Measurements from ENCODE around the gene SLC39A1.

SLC39A1 gene

DNA sequence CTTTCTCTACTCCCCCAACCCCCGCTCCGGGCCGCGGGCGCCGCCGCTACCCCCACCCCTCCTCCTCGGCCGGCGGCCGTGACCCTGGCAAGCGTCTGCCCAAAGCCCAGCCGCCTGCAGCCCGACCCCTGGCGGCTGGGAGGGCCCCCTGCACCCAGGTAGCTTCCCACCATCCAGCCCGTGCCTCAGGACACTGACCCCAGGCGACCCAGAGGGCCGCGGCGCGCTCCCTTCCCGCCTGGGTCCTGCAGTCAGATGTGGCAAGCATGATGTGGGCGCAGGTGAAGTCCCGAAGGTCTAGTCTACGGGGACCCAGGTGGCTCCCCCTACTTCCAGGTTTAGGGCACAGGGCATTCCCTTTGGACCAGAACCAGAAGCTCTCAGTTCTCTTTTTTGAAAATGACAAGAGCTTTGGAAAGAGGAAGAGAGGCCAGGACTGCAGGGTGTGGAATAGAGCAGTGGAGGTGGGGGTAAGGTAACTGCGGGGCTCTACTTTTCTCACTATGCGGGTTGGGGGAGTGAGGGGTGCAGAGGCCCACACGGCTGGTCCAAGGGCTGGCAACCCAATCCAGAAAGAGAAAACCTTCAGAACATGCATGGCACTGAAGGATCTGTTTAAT, 16.6 kb downstream of the SLC39A1 start, which contains the start of gene DENND4B:
Gene DENND4B, minus strand, starts transcription at position 97 of the 620 bp plus-strand sequence. CDS start 2,344 bp downstream, outside the sequence.
- peak; percentile 86 for DNase-seq

DNA sequence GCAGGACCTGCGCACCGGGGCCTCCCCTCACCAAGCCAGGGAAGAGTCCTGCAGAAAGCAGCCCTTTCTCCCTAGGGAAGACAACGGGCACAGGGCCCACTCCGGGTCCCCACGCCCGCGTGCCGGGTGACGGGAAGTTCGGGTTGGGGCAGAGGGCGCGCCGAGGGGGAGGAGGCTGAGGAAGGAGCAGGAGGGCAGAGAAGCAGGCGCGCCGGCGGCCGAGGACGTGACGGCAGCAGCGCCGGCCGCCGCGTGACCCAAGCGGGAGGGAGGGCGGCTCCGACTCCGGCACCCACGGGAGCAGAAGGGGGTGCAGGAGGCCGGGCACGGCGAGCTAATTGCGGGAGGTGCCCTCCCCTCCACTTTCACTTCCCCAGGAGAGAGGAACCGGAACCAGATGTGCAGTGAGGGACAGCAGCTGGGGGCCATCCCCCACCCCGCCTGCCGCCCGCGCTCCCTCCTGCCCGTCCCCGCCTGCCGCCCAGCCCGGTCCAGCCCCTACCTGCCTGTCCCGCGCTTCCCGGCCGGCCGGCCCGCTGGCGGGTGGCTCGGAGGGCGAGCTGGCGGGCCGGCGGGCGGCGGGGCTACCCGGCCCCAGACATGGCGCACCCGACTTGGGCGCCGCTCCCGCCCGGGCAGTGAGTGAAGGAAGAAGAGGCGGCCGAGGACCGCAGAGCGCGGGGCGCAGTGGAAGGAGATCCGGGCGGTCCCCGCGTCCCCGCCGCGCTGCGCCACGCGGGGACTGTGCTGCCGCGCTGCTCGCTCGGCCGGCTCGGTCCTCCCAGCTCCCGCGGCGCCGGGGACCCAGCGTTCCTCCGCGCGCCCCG, 17.3 kb downstream of the SLC39A1 start:
- DNase-seq: peak; percentile 68

DNA sequence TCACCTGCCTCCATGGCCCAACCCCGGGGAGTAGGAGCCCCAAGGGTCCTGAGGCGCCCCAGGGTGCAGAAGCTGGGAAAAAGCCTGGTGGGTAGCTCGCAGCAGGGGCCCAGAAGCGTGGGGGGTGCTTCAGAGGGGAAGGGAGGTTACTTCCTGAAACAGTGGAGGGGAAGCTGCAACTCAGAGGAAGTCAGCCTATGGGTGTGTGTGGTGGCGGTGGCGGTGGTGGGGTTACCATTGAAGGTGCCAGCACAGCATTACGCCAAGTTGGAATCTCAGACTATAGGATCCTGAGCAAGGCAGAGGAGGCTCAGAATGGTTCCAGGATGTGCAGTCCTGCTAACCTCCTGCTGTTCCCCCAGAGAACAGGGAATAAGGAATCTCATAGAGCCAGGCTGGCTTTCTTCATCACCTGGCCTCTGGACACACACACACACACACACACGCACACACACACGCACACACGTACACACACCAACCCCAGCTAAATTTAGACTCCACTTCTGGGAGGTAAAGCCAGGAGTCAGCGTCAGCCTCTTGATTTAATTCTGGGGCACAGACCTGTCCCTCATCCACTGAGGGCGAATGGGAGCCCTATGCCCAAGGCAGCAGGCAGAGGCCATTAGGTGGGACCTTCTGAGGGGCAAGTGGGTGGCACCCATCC, 18.1 kb downstream of the SLC39A1 start:
- no peak for DNase-seq

DNA sequence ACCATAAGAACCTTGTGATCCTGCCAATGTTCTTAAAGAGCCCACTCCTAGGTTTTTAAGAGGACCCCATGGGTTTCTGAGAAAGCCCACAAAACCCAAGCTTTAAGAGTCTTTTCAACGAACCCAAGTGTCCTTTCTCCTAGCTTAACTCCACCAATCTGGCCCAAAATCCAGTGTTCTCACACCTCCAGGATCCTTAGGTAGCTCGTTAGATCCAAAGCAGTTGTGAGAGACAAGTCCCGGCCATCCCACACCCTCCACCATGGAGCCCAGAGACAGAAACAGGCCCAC, 18.6 kb downstream of the SLC39A1 start:
- no peak for DNase-seq

DNA sequence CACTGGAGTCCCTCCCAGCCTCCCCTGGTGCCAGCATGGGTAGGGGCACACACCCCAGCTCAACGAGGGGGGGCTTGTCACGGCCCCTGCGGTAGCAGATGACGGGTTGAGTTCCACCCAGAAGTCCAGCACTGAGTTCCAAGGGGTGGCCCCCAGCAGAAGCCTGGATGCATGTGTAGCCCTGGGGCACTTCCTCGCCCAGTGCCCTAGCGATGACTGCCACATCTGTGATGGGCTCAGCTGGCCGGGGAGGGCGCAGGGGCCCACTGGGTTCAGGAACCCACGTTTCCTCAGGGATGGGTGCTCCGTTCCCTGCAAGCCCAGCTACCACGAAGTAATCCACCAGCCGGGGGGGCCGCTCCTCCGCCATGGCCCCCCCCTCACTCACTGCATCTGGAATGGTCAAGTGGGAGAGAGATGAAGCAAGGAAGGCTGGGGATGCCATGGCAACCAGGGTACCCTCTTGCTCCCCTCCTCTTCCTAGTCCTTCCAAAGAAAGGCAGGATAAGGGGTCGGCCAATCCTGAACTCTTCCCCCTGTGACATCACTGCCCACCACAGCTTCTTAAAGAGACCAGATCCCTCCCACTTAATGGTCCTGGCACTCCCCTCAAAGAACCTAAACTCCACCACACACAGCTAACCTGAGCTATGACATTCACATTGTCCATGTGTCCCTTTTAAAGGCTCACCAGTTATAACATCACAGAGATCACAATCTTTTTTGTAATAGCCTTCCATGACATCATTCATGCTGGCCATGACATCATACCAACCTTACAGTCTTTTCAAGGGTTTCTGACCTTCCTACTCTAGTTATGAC, 19.1 kb downstream of the SLC39A1 start:
- DNase-seq: no peak

DNA sequence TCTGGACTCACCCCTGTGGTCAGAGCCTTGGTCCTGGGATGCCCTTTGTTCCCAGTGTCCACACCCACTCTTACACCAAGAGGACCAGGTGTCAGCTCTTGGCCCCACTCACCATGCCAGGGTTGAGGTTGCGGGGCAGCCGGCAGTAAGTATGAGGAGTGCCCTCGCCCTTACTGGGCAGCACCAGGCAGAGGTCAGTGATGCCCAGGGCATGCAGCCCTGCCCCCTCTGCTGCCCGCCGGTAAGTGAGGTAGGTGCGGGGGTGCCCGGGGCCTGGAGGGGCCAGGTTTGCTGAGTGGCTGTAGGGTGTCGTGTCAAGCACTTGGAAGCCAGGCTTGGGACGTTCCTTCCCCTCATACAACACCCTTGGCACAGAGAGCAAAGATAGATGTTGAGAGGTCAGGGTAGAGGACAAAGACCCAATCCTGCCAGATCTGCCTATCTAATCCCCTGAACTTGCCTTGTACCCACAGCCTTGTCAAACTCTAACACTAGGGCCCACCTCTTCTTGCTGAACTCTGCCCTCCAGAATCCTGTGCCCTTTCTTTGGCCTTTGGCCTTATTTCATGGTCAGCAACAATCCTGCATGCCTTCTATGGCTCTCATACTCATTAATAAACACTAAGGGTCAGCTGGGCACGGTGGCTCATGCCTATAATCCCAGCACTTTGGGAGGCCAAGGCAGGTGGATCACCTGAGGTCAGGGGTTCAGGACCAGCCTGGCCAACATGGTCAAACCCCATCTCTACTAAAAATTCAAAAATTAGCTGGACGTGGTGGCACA, 20.4 kb downstream of the SLC39A1 start:
- DNase-seq: no peak

DNA sequence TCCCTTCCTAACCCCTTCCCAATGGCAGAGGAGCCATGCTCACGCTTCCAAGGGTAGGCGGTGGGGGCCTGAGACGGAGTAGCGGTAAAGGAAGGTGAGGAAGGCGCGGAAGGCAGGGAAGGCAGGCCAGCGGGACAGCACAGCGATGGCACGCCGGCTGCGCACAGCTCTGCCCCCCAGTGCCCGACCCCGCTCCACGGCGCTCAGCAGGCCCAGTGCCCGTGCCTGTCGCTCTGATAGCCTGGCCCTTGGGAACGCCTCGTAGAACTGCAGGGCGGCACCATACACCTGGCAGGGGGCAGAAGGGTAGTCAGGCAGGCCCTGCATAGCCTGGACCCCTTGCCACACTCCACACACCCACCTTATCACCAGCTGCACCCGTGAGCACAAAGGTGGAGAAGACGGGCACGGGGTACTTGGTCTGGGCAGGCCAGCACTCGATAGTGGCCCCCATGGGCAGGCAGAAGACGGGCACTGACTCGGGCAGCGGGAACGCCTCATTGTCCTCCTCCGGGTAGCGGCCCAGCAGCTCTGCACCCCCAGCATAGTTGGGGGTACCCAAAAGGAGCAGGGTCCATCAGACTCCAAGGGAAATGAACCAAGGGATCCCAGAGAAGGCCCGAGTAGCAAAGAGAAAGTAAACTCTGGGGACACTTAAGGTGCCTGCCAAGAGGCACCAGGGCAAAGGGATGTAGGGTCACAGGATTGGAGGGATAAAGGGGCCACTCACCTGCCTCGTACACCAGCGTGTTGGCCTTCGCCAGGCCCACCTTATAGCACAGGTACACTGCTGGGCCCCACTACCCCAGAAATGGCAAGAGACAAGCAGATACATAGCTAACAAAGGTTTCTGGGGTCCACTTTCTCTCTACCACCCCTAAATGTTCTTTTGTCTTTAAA, 21.3 kb downstream of the SLC39A1 start:
- DNase-seq: no peak

DNA sequence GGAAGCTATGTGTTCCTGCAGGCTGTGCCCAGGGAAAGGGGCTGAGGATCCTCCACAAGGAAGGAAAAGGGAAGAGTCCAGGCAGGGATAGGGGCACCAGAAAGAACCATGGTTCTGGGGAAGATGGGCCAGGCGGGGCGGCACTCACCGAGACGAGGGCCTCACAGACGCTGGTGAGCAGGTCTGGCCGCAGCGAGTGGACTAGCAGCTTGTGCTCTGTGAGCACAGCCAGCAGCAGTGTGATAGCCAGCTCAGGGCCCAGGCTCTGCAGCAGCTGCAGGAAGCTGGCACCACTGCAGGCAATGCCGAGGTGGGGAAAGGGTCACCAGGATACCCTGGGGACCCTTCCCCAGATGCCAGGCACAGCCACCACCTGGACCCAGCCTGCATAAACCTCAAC, 22.6 kb downstream of the SLC39A1 start:
- DNase-seq: no peak

DNA sequence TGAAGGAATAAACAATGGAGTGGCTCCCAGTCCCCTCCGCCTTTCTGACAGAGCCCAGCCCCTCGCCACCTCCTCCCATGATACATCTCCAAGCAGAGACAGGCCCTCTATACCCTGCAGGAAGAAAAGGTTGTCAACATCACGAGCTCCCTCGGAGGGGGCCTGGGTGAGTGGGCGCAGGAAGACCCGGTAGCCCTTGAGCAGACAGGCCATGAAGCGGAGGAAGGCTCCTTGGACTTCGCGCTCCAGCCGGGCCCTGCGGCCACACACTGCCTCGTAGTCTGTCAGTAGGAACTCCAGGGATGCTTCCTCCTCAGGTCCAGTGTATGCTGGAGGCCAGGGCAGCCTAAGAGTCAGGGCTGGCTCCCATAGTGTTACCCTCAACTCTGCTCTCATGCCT, 23.9 kb downstream of the SLC39A1 start:
- DNase-seq: no peak

DNA sequence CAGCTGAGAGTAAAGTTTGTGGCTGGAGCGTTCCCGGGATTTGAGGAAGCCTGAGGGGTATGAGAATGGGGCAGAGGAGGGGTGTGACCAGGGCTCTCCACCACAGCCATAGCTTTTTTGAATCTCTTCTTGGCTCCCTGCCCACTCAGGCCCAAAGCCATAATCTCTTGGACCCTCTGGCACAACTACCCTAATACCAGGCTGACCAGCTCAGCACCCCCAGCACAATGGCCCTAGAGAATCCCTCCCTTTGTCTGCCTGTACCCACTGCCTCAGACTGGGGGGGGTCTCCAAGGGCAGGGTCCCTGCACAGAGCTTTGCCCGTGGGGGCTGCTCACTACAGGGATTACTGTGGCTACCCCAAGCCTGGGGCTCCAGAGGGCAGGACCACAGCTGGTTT, 24.3 kb downstream of the SLC39A1 start:
- DNase-seq: no peak

DNA sequence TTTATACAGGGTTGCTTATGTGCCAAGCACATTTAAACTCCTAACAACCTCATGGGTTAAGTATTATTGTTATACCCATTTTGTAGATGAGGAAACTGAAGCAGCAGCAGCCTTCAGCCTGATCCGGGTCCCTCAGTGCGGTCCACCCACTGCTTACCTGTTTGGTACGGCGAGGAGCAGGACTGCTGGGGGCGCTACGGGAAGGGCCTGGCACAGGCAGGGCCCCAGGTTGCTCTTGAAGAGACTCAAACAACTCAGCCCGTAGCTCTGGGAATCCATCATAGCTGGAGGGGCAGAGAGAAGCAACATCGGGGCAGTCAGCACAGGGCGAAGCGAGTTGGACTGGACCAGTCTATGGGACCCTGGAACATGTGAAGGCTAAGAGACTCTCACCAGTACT, 26.0 kb downstream of the SLC39A1 start:
- no peak for DNase-seq

DNA sequence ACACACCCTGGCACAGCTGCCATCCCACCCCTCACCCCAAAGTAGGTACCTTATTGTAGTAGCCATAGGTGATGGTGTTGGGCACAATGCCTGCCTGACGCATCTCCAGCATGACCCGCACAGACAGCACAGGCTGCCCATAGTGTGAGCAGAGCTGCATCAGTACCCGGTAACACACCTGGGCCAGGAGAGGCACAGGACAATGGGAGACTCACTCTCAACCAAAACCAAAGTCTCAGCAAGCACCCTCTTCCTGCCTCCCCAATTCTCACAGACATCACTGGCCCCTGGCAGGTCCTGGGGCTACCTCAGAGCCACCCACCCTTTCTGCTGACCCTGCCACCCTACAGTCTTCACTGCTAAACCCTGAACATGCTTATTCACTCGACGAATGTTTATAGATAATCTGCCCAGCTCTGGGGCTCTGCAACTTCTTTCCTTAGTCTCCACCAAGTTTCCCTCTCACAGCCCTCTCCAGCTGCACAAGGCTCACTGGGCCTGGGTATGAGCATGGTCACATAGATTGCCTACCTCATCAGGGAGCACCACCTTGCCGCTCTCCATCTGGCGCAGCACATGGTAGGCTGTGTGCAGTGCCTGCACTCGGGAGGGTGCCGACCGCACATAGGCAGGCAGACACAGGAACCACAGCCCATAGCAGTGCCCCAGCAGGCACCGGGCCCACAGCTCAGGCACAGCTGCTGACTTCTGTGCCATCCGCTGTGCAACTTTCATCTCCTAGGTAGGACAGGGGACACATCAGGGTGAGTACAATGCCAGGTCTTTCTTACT, 27.1 kb downstream of the SLC39A1 start:
- no peak for DNase-seq

DNA sequence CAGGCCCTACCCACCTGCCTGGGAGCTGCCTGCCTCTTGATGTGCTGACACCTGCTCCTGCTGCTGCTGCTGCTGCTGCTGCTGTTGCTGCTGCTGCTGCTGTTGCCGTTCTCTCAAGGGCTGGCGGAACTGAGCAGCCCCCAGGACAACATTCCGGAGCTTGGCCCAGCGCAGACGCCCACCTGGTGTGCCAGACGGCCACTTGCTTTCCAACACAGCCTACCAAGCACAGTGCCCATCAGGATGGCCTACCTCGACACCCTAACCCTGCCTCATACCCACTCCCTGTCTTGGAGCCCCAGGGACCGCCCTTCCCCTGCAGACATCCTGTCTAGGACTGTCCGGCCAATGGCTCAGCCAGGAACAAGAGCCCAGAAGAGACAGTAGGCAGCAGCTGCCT, 28.6 kb downstream of the SLC39A1 start:
- DNase-seq: no peak

DNA sequence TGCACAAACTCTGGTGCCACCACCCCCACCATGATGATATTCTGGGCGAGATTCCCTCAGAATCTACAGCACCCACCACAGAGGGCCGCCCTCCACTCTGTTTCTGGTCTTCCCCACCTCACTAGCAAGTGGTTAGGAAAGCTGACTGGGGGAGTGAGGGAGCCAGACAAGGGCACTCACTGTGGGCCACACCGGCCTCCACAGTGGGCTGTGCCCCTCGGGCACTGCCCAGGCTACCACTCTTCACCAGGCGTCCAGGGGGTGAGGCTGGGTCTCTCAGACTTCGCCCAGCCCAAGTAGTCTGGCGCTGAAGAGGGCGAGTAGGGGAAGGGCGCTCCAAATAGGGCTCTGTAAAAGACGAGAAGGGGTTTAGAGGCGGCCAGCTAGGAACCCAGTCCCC, 29.4 kb downstream of the SLC39A1 start:
- no peak for DNase-seq

DNA sequence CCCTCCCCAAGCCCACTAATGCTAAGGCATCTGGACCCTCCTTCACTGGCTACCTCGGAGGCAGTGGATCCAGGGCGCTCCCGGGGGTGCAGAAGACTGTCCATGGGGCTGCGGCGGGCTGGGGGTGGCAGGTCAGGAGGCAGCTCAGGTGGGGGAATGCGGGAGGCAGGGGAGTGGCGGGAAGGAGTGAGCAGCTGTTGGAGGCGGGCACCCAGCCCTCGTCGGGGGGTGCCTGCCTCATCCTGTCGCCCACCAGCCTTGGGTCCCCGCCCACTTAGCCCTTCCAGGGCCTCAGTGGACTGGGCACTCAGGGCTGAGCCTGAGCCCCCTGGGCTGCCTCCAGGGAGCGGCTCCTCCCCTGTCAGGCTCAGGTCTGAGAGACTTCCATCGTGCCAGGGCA, 29.9 kb downstream of the SLC39A1 start:
- DNase-seq: no peak

DNA sequence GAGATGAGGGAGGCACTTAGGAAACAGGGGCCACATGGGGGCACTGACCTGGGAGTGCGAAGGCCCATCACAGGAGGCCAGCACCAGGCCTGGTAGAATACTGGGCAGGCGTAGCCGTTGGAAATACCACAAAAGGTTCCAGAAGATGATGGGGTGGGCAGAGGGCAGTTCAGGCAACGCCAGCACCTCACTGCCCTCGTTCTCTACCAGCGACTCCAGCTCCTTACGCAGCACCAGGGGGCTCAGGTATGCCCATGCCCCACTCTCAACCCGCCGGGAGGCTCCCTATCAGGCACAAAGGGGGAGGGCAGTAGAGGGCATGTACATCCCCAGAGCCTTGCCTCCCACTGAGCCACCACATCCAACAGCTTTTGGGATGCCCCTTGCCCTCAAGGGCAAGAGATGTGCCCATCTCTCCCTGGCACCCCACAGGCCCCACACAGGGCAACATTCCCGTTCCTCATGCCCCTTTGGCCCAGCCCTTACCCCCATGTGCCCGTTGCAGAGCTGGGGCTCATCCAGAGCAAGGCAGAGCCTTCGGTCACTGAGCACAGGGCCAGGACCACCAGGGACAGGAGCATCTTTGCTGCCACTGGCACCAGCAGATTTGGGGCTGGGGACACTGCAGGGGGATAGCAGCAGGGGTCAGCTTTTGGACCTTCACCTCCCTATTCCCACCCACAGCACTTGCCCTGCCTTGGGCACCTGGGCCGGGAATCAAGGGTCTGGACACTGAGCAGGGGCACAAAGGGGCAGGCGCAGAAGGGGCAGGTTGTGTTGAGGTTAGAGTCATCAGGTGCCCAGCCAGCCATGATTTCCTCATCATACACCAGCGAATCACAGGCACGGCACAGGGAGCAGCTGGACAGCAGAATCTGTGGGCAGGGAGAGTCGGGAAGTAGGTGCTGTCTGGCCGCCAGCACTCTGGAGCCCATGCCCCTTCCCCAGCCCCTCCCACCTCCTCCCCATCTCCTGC, 30.9 kb downstream of the SLC39A1 start:
- no peak for DNase-seq

DNA sequence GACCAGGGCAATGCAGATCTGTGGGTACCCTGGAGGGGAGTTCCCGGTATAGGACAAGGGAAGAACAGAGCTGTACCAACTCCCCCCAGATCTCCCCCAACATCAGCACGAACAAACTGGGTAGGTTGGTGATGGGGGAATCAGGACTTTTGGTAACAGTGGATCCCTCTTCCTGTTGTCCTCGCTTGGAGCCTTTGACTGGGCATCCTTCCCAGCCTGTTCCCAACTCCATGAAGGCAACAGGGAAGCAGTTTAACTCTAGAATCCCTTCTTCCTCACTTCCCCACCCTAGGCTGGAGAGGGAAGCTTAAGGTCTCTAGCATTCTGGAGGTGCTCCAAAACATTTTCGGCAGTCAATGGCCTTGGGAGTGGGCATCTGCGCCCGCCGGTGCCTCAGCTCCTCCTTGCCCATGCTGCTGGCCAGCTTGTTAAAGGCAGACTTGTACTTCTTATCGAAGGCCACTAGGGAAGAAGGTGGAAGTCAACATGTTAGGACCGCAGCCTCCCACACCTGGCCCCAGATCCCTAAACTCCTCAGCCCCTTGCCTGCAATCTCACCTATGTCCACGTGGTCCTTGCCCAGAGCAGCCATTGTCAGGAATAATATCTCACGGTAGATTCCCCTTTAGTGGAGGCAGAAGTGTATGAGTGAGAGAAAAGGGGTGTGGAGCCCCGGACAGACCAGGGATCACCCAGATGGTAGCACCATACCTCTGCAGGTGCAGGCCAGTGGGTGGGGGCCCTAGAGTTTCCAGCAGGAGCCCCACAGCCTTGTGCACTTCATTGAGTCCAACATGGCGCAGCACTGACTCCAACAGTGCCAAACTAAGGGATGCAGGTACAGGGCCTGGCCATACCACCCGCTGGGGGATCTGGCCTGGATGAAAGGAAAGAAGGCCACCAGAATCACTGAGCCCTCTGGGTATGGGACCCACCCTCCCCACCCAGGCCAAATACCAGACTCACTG, 33.1 kb downstream of the SLC39A1 start:
- no peak for DNase-seq

DNA sequence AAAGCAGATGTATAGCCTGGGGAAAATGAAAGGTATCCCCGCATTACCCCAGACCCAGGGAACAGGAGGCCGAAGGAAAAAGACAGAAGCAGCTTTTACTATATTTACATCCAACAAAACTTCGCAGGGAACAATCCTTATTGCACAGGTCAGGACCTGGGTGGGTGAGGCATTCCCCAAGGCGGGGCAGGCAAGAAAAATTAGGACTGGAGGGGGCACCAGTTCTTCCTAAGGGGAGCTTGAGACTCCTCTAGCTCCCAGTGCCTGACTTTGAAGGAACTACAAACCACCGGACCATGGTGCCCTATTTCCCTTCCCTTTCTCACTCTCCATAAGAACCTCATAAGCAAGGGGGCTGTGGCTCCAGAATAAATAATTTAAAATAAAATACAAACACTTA, 33.9 kb downstream of the SLC39A1 start:
- DNase-seq: peak; percentile 30
